ENCODE data around the gene USP5.

The USP5 gene

DNA sequence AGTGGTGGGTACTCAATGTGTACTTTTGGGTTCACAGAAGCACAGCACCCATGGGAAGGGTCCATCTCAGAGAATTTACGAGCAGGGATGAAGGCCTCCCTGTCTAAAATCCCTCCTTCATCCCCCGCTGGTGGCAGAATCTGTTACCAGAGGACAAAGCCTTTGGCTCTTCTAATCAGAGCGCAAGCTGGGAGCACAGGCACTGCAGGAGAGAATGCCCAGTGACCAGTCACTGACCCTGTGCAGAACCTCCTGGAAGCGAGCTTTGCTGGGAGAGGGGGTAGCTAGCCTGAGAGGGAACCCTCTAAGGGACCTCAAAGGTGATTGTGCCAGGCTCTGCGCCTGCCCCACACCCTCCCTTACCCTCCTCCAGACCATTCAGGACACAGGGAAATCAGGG is 31.8 kb upstream of the USP5 start:
- peaks cover 0 to 23% of the 10 kb centered on the region in 2 donors for H3K4me1 ChIP-seq (ENCODE audit: control insufficient read depth in 1 of 2, insufficient read depth in 2 of 2, low read length in 2 of 2)
- H3K4me3 ChIP-seq (ENCODE audit: low read depth in 1 of 2, low read length in 2 of 2), result no peak overlapping the region
- H3K36me3 ChIP-seq (ENCODE audit: control insufficient read depth in 1 of 2, insufficient read depth in 2 of 2, low read length in 2 of 2), result no peaks in the 10 kb centered on the region
- no peaks in the 10 kb centered on the region for H3K9me3 ChIP-seq (ENCODE audit: control insufficient read depth in 1 of 2, low read length in 2 of 2)
- H3K27ac ChIP-seq (ENCODE audit: low read length), result no peak overlapping the region
- H3K27me3 ChIP-seq (ENCODE audit: low read depth, low read length), result peaks cover 9% of the 10 kb centered on the region

DNA sequence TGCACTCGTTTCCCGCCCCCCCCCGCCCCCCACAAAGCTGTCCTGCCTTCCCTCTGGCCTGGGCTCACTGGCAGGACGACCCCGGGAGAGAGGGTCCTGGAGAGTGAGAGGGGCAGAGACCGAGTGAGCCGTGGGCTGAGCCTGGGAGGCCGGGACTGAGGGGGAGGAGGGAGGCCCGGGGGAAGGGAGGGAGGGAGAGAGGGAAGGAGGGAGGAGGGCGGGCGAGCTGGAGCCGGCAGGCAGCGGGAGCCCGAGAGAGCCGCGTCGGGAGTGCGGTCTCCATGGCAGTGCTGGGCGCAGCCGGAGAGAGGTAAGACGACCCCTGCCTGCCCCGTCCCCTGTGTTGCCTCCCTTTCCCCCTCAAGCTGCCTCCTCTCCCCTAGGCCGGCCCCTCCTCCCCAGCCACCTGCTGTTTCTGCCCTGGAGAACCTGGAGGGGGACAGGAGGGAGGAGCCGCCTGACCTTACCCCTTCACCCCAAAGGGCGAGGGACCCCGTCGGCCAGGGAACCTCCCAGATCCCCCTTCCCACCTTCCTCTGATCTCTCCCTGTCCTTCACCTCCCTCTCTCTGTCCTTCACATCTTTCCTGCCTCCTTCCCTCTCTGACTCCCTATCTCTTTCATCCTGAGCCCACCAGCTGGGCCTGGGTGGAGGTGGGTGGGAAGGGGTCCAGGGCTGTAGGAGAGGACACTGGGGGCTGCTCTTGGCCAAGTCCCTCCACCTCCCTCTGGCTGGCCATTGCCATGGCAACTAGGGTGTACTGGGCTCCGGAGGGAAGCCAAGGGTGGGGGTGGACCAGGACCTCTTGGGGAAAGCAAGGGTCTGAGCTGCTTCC is 30.1 kb upstream of the USP5 start, which contains the start of gene GPR162:
GPR162 (plus strand) TSS at position 231 of the 835 bp plus-strand sequence. CDS start 2,078 bp downstream, outside the sequence.
- no peaks in the 10 kb centered on the region for H3K36me3 ChIP-seq (ENCODE audit: control insufficient read depth in 1 of 2, insufficient read depth in 2 of 2, low read length in 2 of 2)
- no peaks in the 10 kb centered on the region for H3K9me3 ChIP-seq (ENCODE audit: control insufficient read depth in 1 of 2, low read length in 2 of 2)
- peaks cover 9% of the 10 kb centered on the region for H3K27me3 ChIP-seq (ENCODE audit: low read depth, low read length)
- H3K4me3 ChIP-seq (ENCODE audit: low read depth in 1 of 2, low read length in 2 of 2), result peak within 1 kb of the TSS; percentile 19 to 60
- H3K4me1 ChIP-seq (ENCODE audit: control insufficient read depth in 1 of 2, insufficient read depth in 2 of 2, low read length in 2 of 2), result peaks cover 0 to 24% of the 10 kb centered on the region in 2 donors
- peak within 1 kb of the TSS; percentile 7 for H3K27ac ChIP-seq (ENCODE audit: low read length)

DNA sequence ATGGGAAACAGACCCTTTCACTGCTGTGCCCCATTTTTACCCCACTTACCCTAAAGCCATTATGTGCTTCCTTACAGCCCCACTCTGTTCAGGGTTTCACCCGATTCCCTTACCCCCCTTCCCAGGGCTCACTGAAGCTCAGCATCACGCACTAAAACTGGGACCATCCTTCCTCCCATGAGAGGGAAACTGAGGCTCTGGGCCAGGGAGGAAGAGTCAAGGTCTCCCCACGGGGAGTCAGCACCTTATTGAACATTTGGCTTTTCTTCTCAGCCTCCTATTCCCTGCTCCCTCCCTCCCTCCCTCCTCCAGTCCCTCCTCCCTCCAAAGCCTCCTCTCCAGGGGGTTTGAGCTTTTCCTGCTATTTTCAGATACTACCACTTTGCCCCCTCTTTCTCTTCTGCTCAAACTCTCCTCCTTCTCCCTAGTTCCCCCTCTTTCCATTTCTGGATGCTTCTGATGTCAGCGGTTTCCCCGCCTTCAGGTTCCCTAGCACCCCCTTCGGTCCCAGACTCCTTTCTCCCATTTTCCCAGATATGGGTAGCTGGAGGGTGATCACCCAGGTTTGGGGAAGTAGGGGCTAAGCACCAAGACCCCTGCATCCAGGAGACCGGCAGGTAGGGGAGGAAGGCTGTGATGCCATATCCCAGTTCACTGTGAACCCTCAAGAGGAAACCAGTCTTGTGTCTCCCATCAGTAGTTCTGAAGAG is 29.4 kb upstream of the USP5 start:
- H3K27ac ChIP-seq (ENCODE audit: low read length), result no peak overlapping the region
- H3K27me3 ChIP-seq (ENCODE audit: low read depth, low read length), result peaks cover 9% of the 10 kb centered on the region
- peaks cover 4 to 32% of the 10 kb centered on the region in 2 donors for H3K4me1 ChIP-seq (ENCODE audit: control insufficient read depth in 1 of 2, insufficient read depth in 2 of 2, low read length in 2 of 2)
- no peaks in the 10 kb centered on the region for H3K9me3 ChIP-seq (ENCODE audit: control insufficient read depth in 1 of 2, low read length in 2 of 2)
- H3K36me3 ChIP-seq (ENCODE audit: control insufficient read depth in 1 of 2, insufficient read depth in 2 of 2, low read length in 2 of 2), result no peaks in the 10 kb centered on the region
- H3K4me3 ChIP-seq (ENCODE audit: low read depth in 1 of 2, low read length in 2 of 2), result peak overlapping the region; percentile 12 to 60

DNA sequence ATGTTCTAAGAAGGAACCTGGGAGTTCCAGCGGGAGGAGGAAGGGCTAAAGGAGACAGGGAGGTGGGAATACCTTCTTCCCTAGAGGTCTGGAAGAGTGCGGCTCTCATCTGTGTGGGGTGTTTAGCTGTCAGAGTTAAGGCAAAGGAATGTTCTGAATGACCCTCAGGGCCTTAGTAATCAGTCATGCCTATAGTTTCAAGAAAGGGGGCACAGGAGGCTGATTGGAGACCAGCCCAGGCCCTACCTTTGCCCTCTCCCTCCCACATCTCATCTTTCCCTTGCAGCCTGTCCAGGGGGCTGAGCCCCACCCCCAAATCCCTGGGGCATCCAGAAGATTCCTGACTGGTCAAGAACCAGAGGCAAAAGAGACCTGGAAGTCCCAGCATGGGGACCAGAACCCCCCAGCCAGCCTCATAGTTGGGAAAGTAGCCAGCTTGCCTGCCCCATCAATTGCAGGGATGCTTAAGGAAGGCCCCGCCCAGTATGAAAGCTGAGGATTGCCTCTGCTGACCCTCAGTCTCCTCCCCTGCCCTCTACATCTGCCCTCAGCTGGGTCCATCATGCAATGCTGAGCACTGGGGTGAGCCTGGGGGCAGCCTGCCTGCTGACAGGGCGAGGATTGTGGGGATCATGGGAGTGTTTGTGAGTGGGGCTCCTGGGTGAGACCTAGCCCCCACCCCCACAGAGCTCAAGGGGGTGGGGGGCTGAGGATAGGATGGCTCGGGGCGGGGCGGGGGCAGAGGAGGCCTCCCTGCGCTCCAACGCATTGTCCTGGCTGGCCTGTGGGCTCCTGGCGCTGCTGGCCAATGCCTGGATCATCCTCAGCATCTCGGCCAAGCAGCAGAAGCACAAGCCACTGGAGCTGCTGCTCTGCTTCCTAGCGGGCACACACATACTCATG is 28.5 kb upstream of the USP5 start:
- Histone ChIP-seq H3K4me1 (ENCODE audit: control insufficient read depth in 1 of 2, insufficient read depth in 2 of 2, low read length in 2 of 2) (peaks cover 4 to 33% of the 10 kb centered on the region in 2 donors), H3K9me3 (ENCODE audit: control insufficient read depth in 1 of 2, low read length in 2 of 2) (no peaks in the 10 kb centered on the region), H3K27me3 (ENCODE audit: low read depth, low read length) (peaks cover 9% of the 10 kb centered on the region), H3K36me3 (ENCODE audit: control insufficient read depth in 1 of 2, insufficient read depth in 2 of 2, low read length in 2 of 2) (no peaks in the 10 kb centered on the region), H3K4me3 (ENCODE audit: low read depth in 1 of 2, low read length in 2 of 2) (no peak overlapping the region), H3K27ac (ENCODE audit: low read length) (no peak overlapping the region)

DNA sequence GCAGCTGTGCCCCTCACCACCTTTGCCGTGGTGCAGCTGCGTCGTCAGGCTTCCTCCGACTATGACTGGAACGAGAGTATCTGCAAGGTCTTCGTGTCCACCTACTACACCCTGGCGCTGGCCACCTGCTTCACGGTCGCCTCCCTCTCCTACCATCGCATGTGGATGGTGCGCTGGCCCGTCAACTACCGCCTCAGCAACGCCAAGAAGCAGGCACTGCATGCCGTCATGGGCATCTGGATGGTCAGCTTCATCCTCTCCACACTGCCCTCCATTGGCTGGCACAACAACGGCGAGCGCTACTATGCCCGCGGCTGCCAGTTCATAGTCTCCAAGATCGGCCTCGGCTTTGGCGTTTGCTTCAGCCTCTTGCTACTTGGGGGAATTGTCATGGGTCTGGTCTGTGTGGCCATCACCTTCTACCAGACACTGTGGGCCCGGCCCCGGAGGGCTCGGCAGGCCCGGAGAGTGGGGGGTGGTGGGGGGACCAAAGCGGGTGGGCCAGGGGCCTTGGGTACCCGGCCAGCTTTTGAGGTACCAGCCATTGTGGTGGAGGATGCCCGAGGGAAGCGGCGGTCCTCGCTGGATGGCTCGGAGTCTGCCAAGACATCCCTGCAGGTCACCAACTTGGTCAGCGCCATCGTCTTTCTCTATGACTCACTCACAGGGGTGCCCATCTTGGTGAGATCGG is 27.7 kb upstream of the USP5 start:
- peaks cover 4 to 37% of the 10 kb centered on the region in 2 donors for H3K4me1 ChIP-seq (ENCODE audit: control insufficient read depth in 1 of 2, insufficient read depth in 2 of 2, low read length in 2 of 2)
- H3K9me3 ChIP-seq (ENCODE audit: control insufficient read depth in 1 of 2, low read length in 2 of 2), result no peaks in the 10 kb centered on the region
- H3K4me3 ChIP-seq (ENCODE audit: low read depth in 1 of 2, low read length in 2 of 2), result no peak overlapping the region
- H3K27me3 ChIP-seq (ENCODE audit: low read depth, low read length), result peaks cover 9% of the 10 kb centered on the region
- no peak overlapping the region for H3K27ac ChIP-seq (ENCODE audit: low read length)
- H3K36me3 ChIP-seq (ENCODE audit: control insufficient read depth in 1 of 2, insufficient read depth in 2 of 2, low read length in 2 of 2), result no peaks in the 10 kb centered on the region

DNA sequence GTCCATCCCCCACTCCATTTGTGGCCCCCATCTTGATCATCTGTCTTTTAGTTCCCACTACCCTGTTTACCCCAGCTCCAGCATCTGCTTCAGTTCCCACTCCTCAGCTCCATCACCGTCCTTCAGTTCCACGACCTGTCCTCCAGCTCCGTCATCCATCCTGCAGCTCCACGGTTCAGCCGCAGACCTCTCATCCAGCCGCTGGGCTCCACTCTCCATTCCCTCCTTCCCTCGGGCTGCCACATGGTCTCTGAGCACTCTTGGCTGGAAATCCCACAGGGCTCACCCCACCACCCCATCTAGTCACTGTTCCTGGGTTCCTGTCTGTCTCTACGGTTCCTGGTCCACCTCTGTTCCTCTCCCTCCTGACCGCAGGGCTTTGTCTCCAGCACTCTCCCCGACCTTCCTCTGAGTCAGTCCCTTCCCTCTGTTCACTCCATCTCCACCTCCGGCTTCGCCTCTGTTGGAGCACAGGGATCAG is 27.0 kb upstream of the USP5 start:
- H3K4me1 ChIP-seq (ENCODE audit: control insufficient read depth in 1 of 2, insufficient read depth in 2 of 2, low read length in 2 of 2), result peaks cover 4 to 44% of the 10 kb centered on the region in 2 donors
- peaks cover 9% of the 10 kb centered on the region for H3K27me3 ChIP-seq (ENCODE audit: low read depth, low read length)
- H3K27ac ChIP-seq (ENCODE audit: low read length), result no peak overlapping the region
- H3K4me3 ChIP-seq (ENCODE audit: low read depth in 1 of 2, low read length in 2 of 2), result peak overlapping the region in 1 of 2 donors; percentile 11
- H3K9me3 ChIP-seq (ENCODE audit: control insufficient read depth in 1 of 2, low read length in 2 of 2), result no peaks in the 10 kb centered on the region
- H3K36me3 ChIP-seq (ENCODE audit: control insufficient read depth in 1 of 2, insufficient read depth in 2 of 2, low read length in 2 of 2), result no peaks in the 10 kb centered on the region

DNA sequence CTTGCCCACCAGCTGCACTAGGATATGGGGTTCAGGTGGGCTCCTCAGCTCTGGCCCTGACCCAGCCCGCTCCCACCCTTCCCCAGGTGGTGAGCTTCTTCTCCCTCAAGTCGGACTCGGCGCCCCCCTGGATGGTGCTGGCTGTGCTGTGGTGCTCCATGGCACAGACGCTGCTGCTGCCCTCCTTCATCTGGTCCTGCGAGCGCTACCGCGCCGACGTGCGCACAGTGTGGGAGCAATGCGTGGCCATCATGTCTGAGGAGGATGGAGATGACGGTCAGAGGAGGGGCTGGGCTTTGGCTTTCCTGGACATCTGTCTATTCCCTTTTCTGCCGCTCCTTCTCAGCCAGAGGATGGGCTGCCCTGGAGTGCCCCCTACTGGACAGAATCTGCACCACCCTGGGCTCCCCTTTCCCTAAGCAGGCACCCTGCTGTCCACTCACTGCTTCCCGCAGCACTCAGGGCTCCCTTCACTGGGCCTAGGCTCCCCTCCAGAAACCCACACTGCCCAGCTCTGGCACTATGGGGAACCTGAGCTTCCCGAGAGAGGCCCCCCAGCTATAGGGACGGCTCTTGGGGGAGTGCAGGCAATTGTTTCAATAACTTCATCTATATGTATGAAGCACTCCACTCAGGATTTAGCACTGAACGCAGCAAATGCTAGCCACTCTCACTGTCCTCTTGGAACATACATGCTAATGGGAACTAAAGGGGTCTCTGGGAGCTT is 26.4 kb upstream of the USP5 start:
- Histone ChIP-seq H3K36me3 (ENCODE audit: control insufficient read depth in 1 of 2, insufficient read depth in 2 of 2, low read length in 2 of 2) (no peaks in the 10 kb centered on the region), H3K27ac (ENCODE audit: low read length) (no peak overlapping the region), H3K27me3 (ENCODE audit: low read depth, low read length) (peaks cover 9% of the 10 kb centered on the region), H3K4me3 (ENCODE audit: low read depth in 1 of 2, low read length in 2 of 2) (peak overlapping the region in 1 of 2 donors; percentile 11), H3K9me3 (ENCODE audit: control insufficient read depth in 1 of 2, low read length in 2 of 2) (no peaks in the 10 kb centered on the region), H3K4me1 (ENCODE audit: control insufficient read depth in 1 of 2, insufficient read depth in 2 of 2, low read length in 2 of 2) (peaks cover 4 to 48% of the 10 kb centered on the region in 2 donors)

DNA sequence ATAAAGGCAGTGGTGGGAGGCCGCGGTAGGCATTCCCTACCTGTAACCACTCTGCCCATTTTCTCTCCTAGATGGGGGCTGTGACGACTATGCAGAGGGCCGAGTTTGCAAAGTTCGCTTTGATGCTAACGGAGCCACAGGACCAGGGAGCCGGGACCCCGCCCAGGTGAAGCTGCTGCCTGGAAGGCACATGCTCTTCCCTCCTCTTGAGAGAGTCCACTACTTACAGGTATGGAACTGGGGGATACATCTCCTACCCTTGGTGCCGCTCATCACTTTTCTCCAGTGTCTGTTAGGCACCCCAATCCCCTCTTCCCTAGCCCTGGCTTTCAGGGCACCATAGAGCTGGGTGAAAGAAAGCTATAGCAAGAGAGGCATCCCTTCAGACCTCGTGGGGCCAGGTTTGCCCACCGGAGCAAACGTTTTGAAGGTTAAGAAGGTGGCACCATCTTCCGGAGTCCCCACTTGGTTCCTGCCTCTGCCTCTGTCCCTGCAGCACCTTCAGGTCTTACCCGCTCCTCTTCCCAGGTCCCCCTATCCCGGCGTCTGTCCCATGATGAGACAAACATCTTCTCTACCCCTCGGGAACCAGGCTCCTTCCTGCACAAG is 25.7 kb upstream of the USP5 start:
- Histone ChIP-seq H3K36me3 (ENCODE audit: control insufficient read depth in 1 of 2, insufficient read depth in 2 of 2, low read length in 2 of 2) (peaks cover 0 to 3% of the 10 kb centered on the region in 2 donors), H3K4me3 (ENCODE audit: low read depth in 1 of 2, low read length in 2 of 2) (no peak overlapping the region), H3K27me3 (ENCODE audit: low read depth, low read length) (peaks cover 9% of the 10 kb centered on the region), H3K4me1 (ENCODE audit: control insufficient read depth in 1 of 2, insufficient read depth in 2 of 2, low read length in 2 of 2) (peaks cover 4 to 41% of the 10 kb centered on the region in 2 donors), H3K27ac (ENCODE audit: low read length) (no peak overlapping the region), H3K9me3 (ENCODE audit: control insufficient read depth in 1 of 2, low read length in 2 of 2) (no peaks in the 10 kb centered on the region)

DNA sequence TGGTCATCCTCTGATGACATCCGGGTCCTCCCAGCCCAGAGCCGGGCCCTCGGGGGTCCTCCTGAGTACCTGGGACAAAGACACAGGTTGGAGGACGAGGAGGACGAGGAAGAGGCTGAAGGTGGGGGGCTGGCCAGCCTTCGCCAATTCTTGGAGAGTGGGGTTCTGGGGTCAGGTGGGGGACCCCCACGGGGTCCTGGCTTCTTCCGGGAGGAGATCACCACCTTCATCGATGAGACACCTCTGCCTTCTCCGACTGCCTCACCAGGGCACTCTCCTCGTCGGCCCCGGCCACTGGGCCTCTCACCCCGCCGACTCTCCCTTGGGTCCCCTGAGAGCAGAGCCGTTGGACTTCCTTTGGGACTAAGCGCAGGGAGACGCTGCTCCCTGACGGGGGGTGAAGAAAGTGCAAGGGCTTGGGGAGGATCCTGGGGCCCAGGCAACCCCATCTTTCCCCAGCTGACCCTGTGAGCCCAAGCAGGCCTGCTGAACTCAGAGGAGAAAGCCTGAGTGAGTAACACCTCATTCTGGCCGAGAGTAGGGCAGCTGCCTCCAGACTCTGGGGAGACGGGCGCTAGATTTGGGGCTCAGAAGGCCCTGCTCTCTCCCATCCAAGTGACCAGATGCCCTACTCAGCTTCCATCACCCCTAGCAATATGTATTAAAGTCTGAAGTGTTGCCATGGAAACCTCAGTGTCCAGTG is 25.1 kb upstream of the USP5 start:
- Histone ChIP-seq H3K27me3 (ENCODE audit: low read depth, low read length) (peaks cover 9% of the 10 kb centered on the region), H3K4me1 (ENCODE audit: control insufficient read depth in 1 of 2, insufficient read depth in 2 of 2, low read length in 2 of 2) (peaks cover 4 to 38% of the 10 kb centered on the region in 2 donors), H3K27ac (ENCODE audit: low read length) (no peak overlapping the region)

More for the DNA sequence above, 25.1 kb upstream of the USP5 start:
- Histone ChIP-seq H3K9me3 (ENCODE audit: control insufficient read depth in 1 of 2, low read length in 2 of 2) (no peaks in the 10 kb centered on the region), H3K36me3 (ENCODE audit: control insufficient read depth in 1 of 2, insufficient read depth in 2 of 2, low read length in 2 of 2) (peaks cover 3 to 9% of the 10 kb centered on the region in 2 donors), H3K4me3 (ENCODE audit: low read depth in 1 of 2, low read length in 2 of 2) (peak overlapping the region in 1 of 2 donors; percentile 18)
